Measurements from ENCODE around the gene CDC27.

- TF ChIP-seq, protein P1, sequence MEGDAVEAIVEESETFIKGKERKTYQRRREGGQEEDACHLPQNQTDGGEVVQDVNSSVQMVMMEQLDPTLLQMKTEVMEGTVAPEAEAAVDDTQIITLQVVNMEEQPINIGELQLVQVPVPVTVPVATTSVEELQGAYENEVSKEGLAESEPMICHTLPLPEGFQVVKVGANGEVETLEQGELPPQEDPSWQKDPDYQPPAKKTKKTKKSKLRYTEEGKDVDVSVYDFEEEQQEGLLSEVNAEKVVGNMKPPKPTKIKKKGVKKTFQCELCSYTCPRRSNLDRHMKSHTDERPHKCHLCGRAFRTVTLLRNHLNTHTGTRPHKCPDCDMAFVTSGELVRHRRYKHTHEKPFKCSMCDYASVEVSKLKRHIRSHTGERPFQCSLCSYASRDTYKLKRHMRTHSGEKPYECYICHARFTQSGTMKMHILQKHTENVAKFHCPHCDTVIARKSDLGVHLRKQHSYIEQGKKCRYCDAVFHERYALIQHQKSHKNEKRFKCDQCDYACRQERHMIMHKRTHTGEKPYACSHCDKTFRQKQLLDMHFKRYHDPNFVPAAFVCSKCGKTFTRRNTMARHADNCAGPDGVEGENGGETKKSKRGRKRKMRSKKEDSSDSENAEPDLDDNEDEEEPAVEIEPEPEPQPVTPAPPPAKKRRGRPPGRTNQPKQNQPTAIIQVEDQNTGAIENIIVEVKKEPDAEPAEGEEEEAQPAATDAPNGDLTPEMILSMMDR (IDR thresholded peaks at IDR 0.05; ENCODE audit: insufficient read depth, low read depth, low read length): no peak
- TF ChIP-seq EZH2 (IDR thresholded peaks at IDR 0.05; ENCODE audit: insufficient read depth, low read length): no peak
Measured at GRCh38 chr17:47223007-47223406, 33.9 kb upstream of the CDC27 start.
